Coronary artery (tissue), 2 donors: Measurements from ENCODE around the gene TMEM217.

ENCODE experiments used
- DNase-seq: peaks from one replicate; pipeline ENCODE4 v3.0.0-alpha.2; 2017; ENCODE audit warnings: low spot score
- H3K27ac ChIP-seq, 2 donors: fragments of 200-600 bp; sonication (generic); one replicate each; pipeline ENCODE4 v1.5.1; 2016 to 2019
- H3K4me3 ChIP-seq: fragments of 200-600 bp; sonication (generic); 2 replicates; pipeline ENCODE4 v1.5.1; 2016; ENCODE audit warnings: mild to moderate bottlenecking, moderate library complexity
- CTCF ChIP-seq: fragments of 200-600 bp; sonication (generic); IDR thresholded peaks from one replicate; pipeline ENCODE4 v1.5.1; 2019; ENCODE audit warnings: antibody characterized with exemption

The TMEM217 gene

GRCh38 chr6:37206622-37207021 is 51.3 kb downstream of the TMEM217 start:
- TF ChIP-seq CTCF, result no peak
- no peak overlapping the region for H3K4me3 ChIP-seq
- H3K27ac ChIP-seq, result no peak overlapping the region
- DNase-seq, result no peak

DNA sequence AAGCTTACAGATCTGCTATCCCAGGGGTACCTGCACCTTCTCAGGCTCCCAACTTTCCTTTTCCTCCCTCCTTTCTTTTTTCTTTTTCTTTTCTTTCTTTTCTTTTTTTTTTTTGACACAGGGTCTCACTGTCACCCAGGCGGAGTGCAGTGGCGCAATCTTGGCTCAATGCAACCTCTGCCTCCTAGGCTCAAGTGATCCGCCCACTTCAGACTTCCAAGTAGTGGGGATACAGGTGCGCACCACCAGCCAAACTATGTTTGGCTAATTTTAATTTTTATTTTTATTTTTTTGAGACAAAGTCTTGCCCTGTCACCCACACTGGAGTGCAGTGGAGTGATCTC is 52.0 kb downstream of the TMEM217 start:
- no peak for TF ChIP-seq CTCF
- H3K4me3 ChIP-seq, result no peak overlapping the region
- H3K27ac ChIP-seq, result no peak overlapping the region
- no peak for DNase-seq

GRCh38 chr6:37205175-37205996 is 52.6 kb downstream of the TMEM217 start:
- no peak for TF ChIP-seq CTCF
- no peak overlapping the region for H3K4me3 ChIP-seq
- no peak for DNase-seq
- H3K27ac ChIP-seq, result no peak overlapping the region

- H3K27ac ChIP-seq, result no peak overlapping the region
- TF ChIP-seq CTCF, result no peak
- H3K4me3 ChIP-seq, result no peak overlapping the region
- DNase-seq, result no peak
Measured at GRCh38 chr6:37204014-37204751, 53.8 kb downstream of the TMEM217 start.

DNA sequence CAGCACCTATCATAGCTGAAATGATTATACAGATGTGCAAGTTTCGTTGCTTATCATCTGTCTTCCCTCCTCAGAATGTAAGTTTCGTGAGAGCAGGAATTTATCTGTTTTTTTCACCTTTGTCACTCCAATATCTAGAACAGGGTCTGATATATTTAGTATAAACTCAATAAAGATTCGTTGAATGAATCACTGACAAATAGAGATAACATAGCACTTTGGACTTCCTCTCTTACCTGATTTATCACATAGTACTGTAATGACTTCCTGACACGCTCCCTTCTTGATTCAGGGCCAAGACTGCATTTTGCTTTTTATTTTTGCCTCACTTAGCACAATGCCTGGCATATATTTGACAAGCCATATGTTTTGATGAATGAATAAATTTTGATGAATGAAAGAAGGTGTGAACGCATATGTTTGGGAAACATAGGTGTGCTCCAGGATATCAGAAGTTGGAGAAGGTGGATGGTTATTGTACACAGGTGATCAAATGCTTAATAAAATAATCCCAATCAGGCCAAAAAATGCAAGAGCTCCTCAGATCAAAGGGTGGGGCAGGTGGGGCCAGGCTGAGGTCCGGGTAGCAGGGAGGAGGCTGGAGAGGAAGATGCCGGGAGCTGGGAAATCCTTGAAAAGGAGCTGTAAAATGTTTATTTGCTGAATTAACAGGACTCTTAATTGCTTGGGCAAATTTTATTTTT is 55.0 kb downstream of the TMEM217 start:
- no peak for TF ChIP-seq CTCF
- no peak overlapping the region for H3K27ac ChIP-seq
- no peak overlapping the region for H3K4me3 ChIP-seq
- no peak for DNase-seq

DNA sequence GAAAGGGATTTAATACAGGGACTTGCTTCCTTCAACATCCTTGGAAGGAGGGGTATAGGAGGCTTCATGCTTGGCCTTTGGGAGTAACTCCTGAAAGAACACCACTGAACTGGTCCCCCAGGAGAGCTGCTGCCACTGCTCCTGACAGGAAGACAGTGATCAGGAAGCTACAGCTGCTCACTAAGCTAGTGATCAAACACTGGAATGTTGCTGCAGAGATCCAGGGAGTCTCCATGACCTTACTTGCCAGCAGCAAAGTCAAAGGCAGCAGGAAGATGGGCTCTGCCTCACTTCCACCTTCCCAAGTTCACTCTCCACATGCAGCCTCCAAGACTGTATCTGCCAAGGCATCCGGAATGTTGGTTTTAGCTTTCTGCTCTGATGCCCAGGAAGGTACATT is 56.2 kb downstream of the TMEM217 start:
- TF ChIP-seq CTCF, result no peak
- no peak overlapping the region for H3K4me3 ChIP-seq
- DNase-seq, result no peak
- no peak overlapping the region for H3K27ac ChIP-seq
